HG03460 (cell line): Measurements from ENCODE around the gene SPDYE18.
"Not testable (repeated sequence)": the region's sequence is repeated elsewhere in the genome, so short reads cannot be mapped to it uniquely, and the experiment has no call there.

Experiments
- ATAC-seq: cut with Tn5 transposase; IDR thresholded peaks from one replicate; pipeline ENCODE4 v1.9.1; 2021; ENCODE audit not compliant: unreplicated experiment

SPDYE18 gene

DNA sequence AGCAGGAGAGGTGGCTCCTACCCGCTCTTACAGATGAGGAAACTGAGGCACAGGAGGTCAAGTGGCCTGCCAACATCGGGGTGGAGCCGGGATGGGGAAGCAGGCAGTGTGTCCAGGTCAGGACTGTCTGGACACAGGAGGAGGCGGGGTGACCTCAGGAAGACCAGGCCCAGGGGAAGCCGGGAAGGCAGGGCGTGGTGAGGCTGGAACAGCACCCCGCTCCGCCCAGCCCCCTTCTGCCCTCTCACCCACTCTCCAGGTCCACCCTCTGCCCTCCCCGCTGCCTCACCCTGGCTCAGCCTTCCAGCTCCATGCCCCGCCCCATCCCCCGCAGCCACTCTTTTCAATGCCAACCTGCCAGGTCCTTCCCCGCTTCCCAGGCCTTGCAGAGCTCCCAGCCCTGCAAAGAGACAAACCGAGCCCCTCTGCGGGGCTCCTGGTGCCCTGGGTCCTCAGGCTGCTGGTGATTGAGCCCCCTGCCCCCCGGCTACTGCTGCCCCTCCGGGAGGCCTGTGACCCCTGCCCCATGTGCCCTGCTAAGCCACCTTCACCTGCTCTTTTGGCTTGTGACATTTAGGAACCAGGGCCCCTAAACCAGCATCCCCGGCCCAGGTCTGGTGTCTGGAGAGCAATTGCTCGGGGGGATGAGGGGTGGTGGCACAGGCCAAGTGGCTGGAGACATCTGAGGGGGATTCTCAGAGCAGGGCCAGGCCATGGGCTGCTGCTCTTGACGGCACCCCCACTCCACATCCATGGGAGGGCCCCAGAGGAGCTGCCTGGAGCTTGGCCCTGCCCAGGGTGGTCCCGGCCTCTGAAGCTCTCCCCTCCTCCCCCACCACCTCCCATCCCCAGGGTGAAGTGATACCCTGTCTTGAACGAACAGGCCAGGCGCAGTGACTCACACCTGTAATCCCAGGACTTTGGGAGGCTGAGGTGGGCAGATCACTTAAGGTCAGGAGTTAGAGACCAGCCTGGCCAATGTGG, 55.9 kb downstream of the SPDYE18 start:
- not testable (repeated sequence) for ATAC-seq

DNA sequence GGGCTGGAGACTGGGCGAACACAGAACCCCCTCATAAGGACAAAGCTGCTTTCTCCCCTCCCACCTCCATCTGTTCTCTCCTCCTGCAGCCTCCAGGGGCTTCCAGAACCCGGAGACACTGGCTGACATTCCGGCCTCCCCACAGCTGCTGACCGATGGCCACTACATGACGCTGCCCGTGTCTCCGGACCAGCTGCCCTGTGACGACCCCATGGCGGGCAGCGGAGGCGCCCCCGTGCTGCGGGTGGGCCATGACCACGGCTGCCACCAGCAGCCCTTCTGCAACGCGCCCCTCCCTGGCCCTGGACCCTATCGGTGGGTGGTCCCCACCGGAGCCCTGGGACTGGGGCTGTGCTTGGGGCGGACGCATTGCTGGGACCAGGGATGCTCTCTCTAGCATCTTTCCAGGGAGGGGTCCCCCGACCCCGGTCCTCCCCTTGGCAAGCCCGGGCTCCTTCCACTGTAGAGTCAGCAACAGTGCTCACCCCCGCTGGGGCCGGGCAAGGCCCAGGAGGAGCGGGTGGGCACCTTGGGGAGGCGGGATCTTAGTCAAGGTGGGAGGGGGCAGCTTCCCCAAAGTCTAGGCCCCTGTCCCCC, 56.8 kb downstream of the SPDYE18 start:
- ATAC-seq, result not testable (repeated sequence)

DNA sequence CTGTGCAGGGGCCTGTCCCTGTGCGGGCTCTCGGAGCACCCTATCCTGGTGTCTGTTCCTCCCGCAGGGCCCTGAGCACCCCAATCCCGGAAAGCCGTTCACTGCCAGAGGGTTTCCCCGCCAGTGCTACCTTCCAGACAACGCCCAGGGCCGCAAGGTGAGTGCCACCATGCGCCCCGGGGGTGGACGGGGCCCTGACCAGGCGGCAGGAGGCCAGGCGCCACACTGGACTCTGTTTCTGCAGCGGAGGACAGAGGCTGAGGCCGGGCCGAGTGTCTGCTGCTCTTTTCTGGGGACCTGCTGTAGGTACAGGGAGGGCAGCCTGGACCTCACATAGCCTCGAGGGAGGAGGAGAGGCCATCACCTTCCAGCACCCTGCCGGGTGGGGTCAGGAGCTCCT, 58.2 kb downstream of the SPDYE18 start:
- not testable (repeated sequence) for ATAC-seq

- ATAC-seq, result not testable (repeated sequence)
Measured at GRCh38 chr7:77003241-77003640, 59.1 kb downstream of the SPDYE18 start.

- not testable (repeated sequence) for ATAC-seq
Measured at GRCh38 chr7:77002678-77003233, 59.6 kb downstream of the SPDYE18 start.

GRCh38 chr7:77002104-77002503, 60.3 kb downstream of the SPDYE18 start:
- ATAC-seq, result not testable (repeated sequence)
